HEK293T (cell line): ENCODE results near the gene PHOX2A.

Experiments
- CTBP1 ChIP-seq: fragments of 450-650 bp; IDR thresholded peaks from 2 replicates; pipeline ENCODE4 v1.6.1; 2016; ENCODE audit warnings: borderline replicate concordance
- ELF4 ChIP-seq: fragments of 450-650 bp; IDR thresholded peaks from 2 replicates; pipeline ENCODE4 v1.6.1; 2017; ENCODE audit warnings: antibody characterized with exemption
- FOXA1 ChIP-seq: fragments of 450-650 bp; IDR thresholded peaks from 2 replicates; pipeline ENCODE4 v1.6.1; 2016; ENCODE audit warnings: mild to moderate bottlenecking
- FOXK2 ChIP-seq: fragments of 450-650 bp; IDR thresholded peaks from 2 replicates; pipeline ENCODE4 v1.6.1; 2016; ENCODE audit warnings: mild to moderate bottlenecking
- FOXM1 ChIP-seq: fragments of 450-650 bp; IDR thresholded peaks from 2 replicates; pipeline ENCODE4 v1.6.1; 2017; ENCODE audit warnings: mild to moderate bottlenecking, borderline replicate concordance
- L3MBTL2 ChIP-seq: fragments of 450-650 bp; conservative IDR thresholded peaks from 2 replicates; pipeline ENCODE4 v1.6.1; 2016; ENCODE audit warnings: mild to moderate bottlenecking
- NFRKB ChIP-seq: fragments of 450-650 bp; IDR thresholded peaks from 2 replicates; pipeline ENCODE4 v1.6.1; 2016; ENCODE audit warnings: mild to moderate bottlenecking, moderate library complexity
- SUZ12 ChIP-seq: fragments of 450-650 bp; IDR thresholded peaks from 2 replicates; pipeline ENCODE4 v1.6.1; 2016; ENCODE audit warnings: mild to moderate bottlenecking
- TARDBP ChIP-seq: fragments of 450-650 bp; IDR thresholded peaks from 2 replicates; pipeline ENCODE4 v1.6.1; 2016

GRCh38 chr11:72216638-72217037, 27.3 kb downstream of the PHOX2A start, which contains the start of gene FOLR2:
- no peak for TF ChIP-seq CTBP1
- no peak for TF ChIP-seq TARDBP
- no peak for TF ChIP-seq SUZ12
- TF ChIP-seq FOXK2, result no peak
- no peak for TF ChIP-seq FOXM1
- TF ChIP-seq NFRKB, result no peak
- TF ChIP-seq ELF4, result no peak
- TF ChIP-seq FOXA1, result no peak
- TF ChIP-seq L3MBTL2, result no peak
